ENCODE data around the gene STX10. TPM values are rescaled to one million over a fixed set of nuclear protein-coding genes. Genes with fewer than 3 reads are reported as not detected.

Gene STX10
- 10 to 100 TPM; 14.0 to 24.6 (median 17.0) TPM for total RNA-seq
- polyA plus RNA-seq = 10 to 100 TPM; 61.4 to 73.5 TPM

DNA sequence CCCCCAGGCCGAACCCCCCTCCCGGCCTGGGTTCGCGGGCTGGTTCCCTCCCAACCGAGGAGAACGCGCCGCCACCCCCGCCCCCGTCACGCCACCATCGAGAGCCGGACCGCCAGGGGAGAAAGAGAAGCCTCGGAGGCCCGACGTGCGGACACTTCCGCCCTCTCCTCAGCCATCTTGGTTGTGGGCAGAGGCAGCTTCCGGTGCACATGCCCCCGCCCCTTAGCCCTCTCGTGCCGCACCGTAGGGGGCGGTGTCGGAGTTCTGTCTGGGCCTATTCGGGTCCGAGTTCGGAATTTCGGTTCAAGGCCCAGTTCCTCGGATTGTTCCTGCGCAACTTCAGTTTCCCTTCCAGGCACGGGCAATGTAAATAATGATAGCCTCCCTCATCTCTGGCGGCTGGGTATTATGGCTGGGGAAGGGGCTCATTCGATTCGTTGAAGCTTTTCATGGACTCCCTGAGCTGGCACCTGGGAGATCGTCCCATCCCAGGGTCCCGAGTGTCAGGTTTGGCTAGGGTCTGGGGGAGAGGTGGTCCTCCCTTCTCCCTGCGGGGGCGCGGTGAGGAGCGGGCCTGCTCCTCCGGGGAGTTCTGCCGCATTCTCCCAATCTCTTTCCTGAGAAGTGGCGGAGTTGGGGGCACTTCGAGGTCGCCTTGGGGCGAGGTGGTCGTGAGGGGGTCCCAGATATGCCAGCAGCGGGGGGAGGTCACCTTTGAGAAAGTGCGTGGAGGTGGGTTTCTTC is at the start of gene STX10, which contains the start of gene IER2:
Gene STX10 (minus strand): TSS at position 189 of the 744 bp plus-strand sequence. CDS start 202 bp downstream, outside the sequence.
Gene IER2 (plus strand): TSS at position 225 of the 744 bp plus-strand sequence. CDS start 2,776 bp downstream, outside the sequence.
- Histone ChIP-seq H3K27me3 (no peaks in the 10 kb centered on the region), H3K36me3 (no peaks in the 10 kb centered on the region), H3K4me1 (peaks cover 0 to 6% (median 3%) of the 10 kb centered on the region in 3 donors), H3K27ac (peak within 1 kb of the TSS; percentile 89 to 99 (median 96)), H3K4me3 (peak within 1 kb of the TSS; percentile 53 to 100 (median 91)), H3K9me3 (no peaks in the 10 kb centered on the region)
- WGBS, 2 donors = 0 to 1% methylated on average over 34 to 51 of the region's 51 CpGs
- ATAC-seq (peak; percentile 47 to 67 (median 66)), FAIRE-seq (peak; percentile 20), DNase-seq (peak; percentile 91 to 98 (median 96))
- intact Hi-C loops (cut with DNase I) = no loop called here
- TF ChIP-seq, protein P1, sequence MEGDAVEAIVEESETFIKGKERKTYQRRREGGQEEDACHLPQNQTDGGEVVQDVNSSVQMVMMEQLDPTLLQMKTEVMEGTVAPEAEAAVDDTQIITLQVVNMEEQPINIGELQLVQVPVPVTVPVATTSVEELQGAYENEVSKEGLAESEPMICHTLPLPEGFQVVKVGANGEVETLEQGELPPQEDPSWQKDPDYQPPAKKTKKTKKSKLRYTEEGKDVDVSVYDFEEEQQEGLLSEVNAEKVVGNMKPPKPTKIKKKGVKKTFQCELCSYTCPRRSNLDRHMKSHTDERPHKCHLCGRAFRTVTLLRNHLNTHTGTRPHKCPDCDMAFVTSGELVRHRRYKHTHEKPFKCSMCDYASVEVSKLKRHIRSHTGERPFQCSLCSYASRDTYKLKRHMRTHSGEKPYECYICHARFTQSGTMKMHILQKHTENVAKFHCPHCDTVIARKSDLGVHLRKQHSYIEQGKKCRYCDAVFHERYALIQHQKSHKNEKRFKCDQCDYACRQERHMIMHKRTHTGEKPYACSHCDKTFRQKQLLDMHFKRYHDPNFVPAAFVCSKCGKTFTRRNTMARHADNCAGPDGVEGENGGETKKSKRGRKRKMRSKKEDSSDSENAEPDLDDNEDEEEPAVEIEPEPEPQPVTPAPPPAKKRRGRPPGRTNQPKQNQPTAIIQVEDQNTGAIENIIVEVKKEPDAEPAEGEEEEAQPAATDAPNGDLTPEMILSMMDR (IDR thresholded peaks at IDR 0.05) = peak; percentile 30 to 53 (median 45)

- Histone ChIP-seq H3K36me3 (no peaks in the 10 kb centered on the region), H3K4me1 (peaks cover 0 to 6% (median 0%) of the 10 kb centered on the region in 3 donors), H3K9me3 (no peaks in the 10 kb centered on the region), H3K27me3 (no peaks in the 10 kb centered on the region), H3K27ac (no peak overlapping the region), H3K4me3 (no peak overlapping the region)
- intact Hi-C loops (cut with DNase I) = loop anchor here in 1 of 3 donors (10.0 kb wide), 1 partner anchor 56 kb away; no protein-coding TSS in a partner anchor
- FAIRE-seq = no peak
- no peak for ATAC-seq
- WGBS, 2 donors = 79 to 86% methylated on average over 18 of the region's 18 CpGs
- no peak for DNase-seq
- TF ChIP-seq, protein P1 (IDR thresholded peaks at IDR 0.05) = no peak
These were observed 48.5 kb upstream of the STX10 start for GRCh38 chr19:13198634-13199033.

GRCh38 chr19:13195678-13196077 is 45.5 kb upstream of the STX10 start:
- DNase-seq (peak; percentile 64 to 87 (median 76)), FAIRE-seq (no peak), ATAC-seq (peak; percentile 81 to 88 (median 88))
- intact Hi-C loops (cut with DNase I) = loop anchor here in 1 of 3 donors (10.0 kb wide), 1 partner anchor 59 kb away; no protein-coding TSS in a partner anchor
- WGBS, 2 donors = 23 to 25% methylated on average over 11 of the region's 11 CpGs
- H3K4me1 ChIP-seq = peaks cover 0 to 6% (median 0%) of the 10 kb centered on the region in 3 donors
- H3K4me3 ChIP-seq = no peak overlapping the region
- no peak overlapping the region for H3K27ac ChIP-seq
- no peaks in the 10 kb centered on the region for H3K9me3 ChIP-seq
- no peaks in the 10 kb centered on the region for H3K27me3 ChIP-seq
- TF ChIP-seq, protein P1 (IDR thresholded peaks at IDR 0.05) = no peak
- no peaks in the 10 kb centered on the region for H3K36me3 ChIP-seq

DNA sequence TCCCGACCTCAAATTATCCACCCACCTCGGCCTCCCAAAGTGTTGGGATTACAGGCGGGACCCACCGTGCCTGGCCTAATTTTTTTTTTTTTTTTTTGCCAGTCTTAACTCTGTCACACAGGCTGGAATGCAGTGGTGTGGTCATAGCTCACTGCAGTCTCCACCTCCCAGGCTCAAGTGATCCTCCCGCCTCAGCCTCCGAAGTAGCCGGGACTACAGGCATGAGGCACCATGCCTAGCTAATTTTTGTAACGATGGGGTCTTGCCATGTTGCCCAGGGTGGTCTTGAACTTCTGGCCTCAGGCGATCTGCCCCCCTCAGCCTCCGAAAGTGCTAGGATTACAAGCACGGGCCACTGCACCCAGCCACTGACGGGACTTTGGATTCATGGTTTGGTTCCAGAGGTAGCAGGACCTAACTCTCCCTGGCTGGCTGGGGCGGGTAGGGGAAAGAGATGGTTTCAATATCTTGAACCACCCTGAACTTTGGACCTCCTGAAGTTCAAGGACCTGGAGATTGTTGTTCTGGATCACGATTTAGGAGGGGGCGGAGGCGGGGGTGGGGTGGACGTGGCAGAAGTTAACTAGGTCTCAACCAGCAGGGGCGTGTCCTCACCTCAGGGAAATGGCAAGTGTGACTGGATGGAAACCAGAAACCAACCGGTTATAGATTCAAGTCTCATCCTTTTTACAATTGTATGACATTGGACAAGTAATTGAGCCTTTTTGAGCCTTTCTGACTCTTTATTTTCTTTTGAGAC is 40.8 kb upstream of the STX10 start:
- TF ChIP-seq, protein P1 (IDR thresholded peaks at IDR 0.05) = no peak
- DNase-seq (peak in 1 of 6 donors; percentile 45), ATAC-seq (peak in 2 of 4 donors; percentile 28 to 51), FAIRE-seq (no peak)
- Histone ChIP-seq H3K9me3 (no peaks in the 10 kb centered on the region), H3K4me1 (peaks cover 0 to 6% (median 0%) of the 10 kb centered on the region in 3 donors), H3K27me3 (no peaks in the 10 kb centered on the region), H3K36me3 (no peaks in the 10 kb centered on the region), H3K4me3 (no peak overlapping the region), H3K27ac (no peak overlapping the region)
- 63 to 65% methylated on average over 19 of the region's 19 CpGs for WGBS, 2 donors
- intact Hi-C loops (cut with DNase I) = loop anchor here in 1 of 3 donors (10.0 kb wide), 1 partner anchor 64 kb away; no protein-coding TSS in a partner anchor
